Prostate gland (tissue), 2 donors: Measurements from ENCODE around the gene TOGARAM1. TPM values are rescaled to one million over a fixed set of nuclear protein-coding genes. Genes with fewer than 3 reads are reported as not detected.
A peak's percentile ranks its signal among the peaks of the same experiment; 100 is the strongest.

Source experiments
- DNase-seq: peaks from one replicate; pipeline ENCODE4 v3.0.0-alpha.2; 2019; ENCODE audit warnings: low spot score
- H3K27ac ChIP-seq, 2 donors: fragments of 200-600 bp; sonication (generic); 2 replicates each; pipeline ENCODE4 v1.5.1; 2017 to 2019
- H3K27me3 ChIP-seq: fragments of 200-600 bp; sonication (generic); replicated peaks from 2 replicates; pipeline ENCODE4 v1.5.1; 2019; ENCODE audit not compliant: insufficient read depth
- H3K36me3 ChIP-seq, 2 donors: fragments of 200-600 bp; sonication (generic); 1 replicate in 1 of 2; 2 replicates in 1 of 2; pipeline versions ENCODE4 v1.5.1 to v1.8.1; 2017 to 2019
- H3K4me1 ChIP-seq: fragments of 200-600 bp; sonication (generic); replicated peaks from 2 replicates; pipeline ENCODE4 v1.5.1; 2019
- H3K4me3 ChIP-seq, 2 donors: fragments of 200-600 bp; sonication (generic); 2 replicates each; pipeline ENCODE4 v1.5.1; 2017 to 2019
- H3K9me3 ChIP-seq: fragments of 200-600 bp; sonication (generic); 2 replicates; pipeline ENCODE4 v1.5.1; 2017
- CTCF ChIP-seq, 4 experiments: fragments of 200-600 bp in 2 of 4; fragments of 450-650 bp in 2 of 4; sonication (generic) in 2 of 4; IDR thresholded peaks; 1 replicate in 3 of 4; 2 replicates in 1 of 4; pipeline ENCODE4 v1.5.1; 2016 to 2019; ENCODE audit warnings: antibody characterized with exemption in 4 of 4, mild to moderate bottlenecking in 2 of 4, moderate library complexity in 2 of 4
- POLR2A ChIP-seq: fragments of 450-650 bp; IDR thresholded peaks from one replicate; pipeline ENCODE4 v1.6.1; 2016; ENCODE audit warnings: antibody characterized with exemption, mild to moderate bottlenecking
- POLR2AphosphoS5 ChIP-seq: sonication (generic); formaldehyde crosslinking; IDR thresholded peaks from one replicate; pipeline ENCODE4 v1.6.1; 2017; ENCODE audit warnings: antibody characterized with exemption
- WGBS: methylation state at CpG from one replicate; pipeline ENCODE4 v1.1.5; 2018; 5-methylcytosine and 5-hydroxymethylcytosine counted together
- intact Hi-C: fragments of 100-400 bp; cut with DNase I; formaldehyde crosslinking; loops from one replicate; pipeline ENCODE4 v1.14.2; 2022
- total RNA-seq, 2 donors: library from RNA; depleted of rRNA; stranded (reverse); fragments of >200 nt; gene quantifications; one replicate each; pipeline ENCODE4 v1.1.0, GENCODE V29; 2016

The TOGARAM1 gene
- total RNA-seq, 2 donors from 2014 or later = 17.9 to 26.8 TPM

- intact Hi-C loops = no loop called here
- no peak for TF ChIP-seq POLR2AphosphoS5
- no peak for TF ChIP-seq POLR2A
- no peak for TF ChIP-seq CTCF (IDR thresholded peaks at IDR 0.05)
- no peaks in the 10 kb centered on the region for H3K27me3 ChIP-seq
- no peaks in the 10 kb centered on the region for H3K36me3 ChIP-seq
- H3K27ac ChIP-seq = no peak overlapping the region
- peaks cover 3% of the 10 kb centered on the region for H3K4me1 ChIP-seq
- no peaks in the 10 kb centered on the region for H3K9me3 ChIP-seq
- WGBS = 65% methylated on average over 3 of the region's 3 CpGs
- H3K4me3 ChIP-seq = no peak overlapping the region
- no peak for DNase-seq
Measured at GRCh38 chr14:44955528-44955927, 6.5 kb upstream of the TOGARAM1 start.

DNA sequence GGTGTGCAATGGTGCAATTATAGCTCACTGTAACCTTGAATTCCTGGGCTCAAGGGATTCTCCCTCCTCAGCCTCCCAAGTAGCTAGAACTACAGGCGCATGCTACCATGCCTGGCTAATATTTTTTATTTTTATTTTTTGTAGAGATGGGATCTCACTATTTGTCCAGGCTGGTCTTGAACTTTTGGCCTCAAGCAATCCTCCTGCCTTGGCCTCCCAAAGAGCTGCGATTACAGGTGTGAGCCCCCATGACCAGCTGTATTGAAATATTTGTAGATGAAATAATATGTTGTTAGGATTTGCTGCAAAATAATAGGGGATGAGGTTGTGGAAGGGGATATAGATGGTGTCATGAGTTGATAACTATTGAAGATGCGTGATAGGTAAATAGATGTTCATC is 5.1 kb upstream of the TOGARAM1 start:
- H3K27me3 ChIP-seq = no peaks in the 10 kb centered on the region
- no peak overlapping the region for H3K4me3 ChIP-seq
- intact Hi-C loops = no loop called here
- no peak for TF ChIP-seq POLR2AphosphoS5
- TF ChIP-seq CTCF (IDR thresholded peaks at IDR 0.05) = no peak
- TF ChIP-seq POLR2A = no peak
- H3K4me1 ChIP-seq = peaks cover 4% of the 10 kb centered on the region
- 97% methylated on average over 3 of the region's 3 CpGs for WGBS
- H3K36me3 ChIP-seq = no peaks in the 10 kb centered on the region
- no peaks in the 10 kb centered on the region for H3K9me3 ChIP-seq
- no peak overlapping the region for H3K27ac ChIP-seq
- no peak for DNase-seq

GRCh38 chr14:44959538-44959937 is 2.5 kb upstream of the TOGARAM1 start:
- Histone ChIP-seq H3K36me3 (no peaks in the 10 kb centered on the region), H3K9me3 (no peaks in the 10 kb centered on the region), H3K27me3 (no peaks in the 10 kb centered on the region), H3K4me3 (no peak overlapping the region), H3K4me1 (peaks cover 4% of the 10 kb centered on the region), H3K27ac (no peak overlapping the region)
- DNase-seq = no peak
- intact Hi-C loops = no loop called here
- no peak for TF ChIP-seq POLR2A
- no peak for TF ChIP-seq CTCF (IDR thresholded peaks at IDR 0.05)
- no peak for TF ChIP-seq POLR2AphosphoS5
- 71% methylated on average over 3 of the region's 3 CpGs for WGBS

GRCh38 chr14:44960146-44960545 is 1.8 kb upstream of the TOGARAM1 start:
- Histone ChIP-seq H3K36me3 (no peaks in the 10 kb centered on the region), H3K9me3 (no peaks in the 10 kb centered on the region), H3K27ac (peak overlapping the region; percentile 90 to 92), H3K4me1 (peaks cover 4% of the 10 kb centered on the region), H3K27me3 (no peaks in the 10 kb centered on the region), H3K4me3 (peak overlapping the region in 1 of 2 donors; percentile 78)
- 35% methylated on average over 2 of the region's 2 CpGs for WGBS
- intact Hi-C loops = loop anchor here (2.0 to 5.0 kb wide), 4 partner anchors 63 to 292 kb away; partner anchors contain the start of genes FANCM, FKBP3, MIS18BP1 and PRPF39
- TF ChIP-seq CTCF (IDR thresholded peaks at IDR 0.05) (no peak), POLR2AphosphoS5 (no peak), POLR2A (no peak)
- DNase-seq = no peak

GRCh38 chr14:44960646-44961045 is 1.3 kb upstream of the TOGARAM1 start:
- Histone ChIP-seq H3K4me1 (peaks cover 4% of the 10 kb centered on the region), H3K36me3 (no peaks in the 10 kb centered on the region), H3K27me3 (no peaks in the 10 kb centered on the region), H3K9me3 (no peaks in the 10 kb centered on the region), H3K27ac (peak overlapping the region; percentile 90 to 92), H3K4me3 (peak overlapping the region; percentile 69 to 78)
- 0% methylated on average over 3 of the region's 3 CpGs for WGBS
- intact Hi-C loops = loop anchor here (2.0 to 5.0 kb wide), 4 partner anchors 64 to 292 kb away; partner anchors contain the start of genes FANCM, FKBP3, MIS18BP1 and PRPF39
- DNase-seq = no peak
- TF ChIP-seq POLR2A (no peak), CTCF (IDR thresholded peaks at IDR 0.05) (no peak), POLR2AphosphoS5 (no peak)
